ENCODE results near the gene BCL11A.

Gene BCL11A

DNA sequence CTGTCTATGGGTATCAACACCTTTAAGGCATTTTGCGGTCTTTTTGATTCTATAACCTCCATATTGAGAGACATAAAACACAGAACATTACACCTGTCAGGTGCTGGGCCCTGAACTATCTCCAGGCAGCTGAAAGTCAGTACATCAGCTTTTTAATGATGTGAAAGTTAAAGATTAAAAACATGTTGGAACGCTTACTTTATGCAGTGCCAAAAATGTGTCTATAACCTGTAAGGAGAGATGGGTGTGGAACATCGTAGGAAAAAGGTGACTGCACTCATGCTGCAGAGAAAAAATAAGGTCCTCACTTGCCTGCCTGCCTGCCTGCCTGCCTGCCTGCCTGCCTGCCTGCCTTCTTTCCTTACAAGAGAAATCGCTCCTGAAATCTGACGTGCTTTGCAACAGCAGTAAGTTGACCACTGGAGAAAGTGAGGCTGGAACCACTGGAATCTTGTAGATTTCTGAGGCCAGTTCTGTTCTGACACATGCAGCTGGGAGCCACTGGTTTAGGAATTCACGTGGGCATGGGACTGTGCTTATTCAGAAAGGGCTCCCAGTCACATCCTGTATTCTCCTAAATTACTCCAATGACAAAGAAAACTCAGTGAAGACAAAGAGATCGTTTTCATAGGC is 34.1 kb downstream of the BCL11A start:
- no peak overlapping the region for H3K4me3 ChIP-seq (ENCODE audit: low read length)
- no peak for TF ChIP-seq ZNF274 (IDR thresholded peaks at IDR 0.05; ENCODE audit: low read depth, low read length)

DNA sequence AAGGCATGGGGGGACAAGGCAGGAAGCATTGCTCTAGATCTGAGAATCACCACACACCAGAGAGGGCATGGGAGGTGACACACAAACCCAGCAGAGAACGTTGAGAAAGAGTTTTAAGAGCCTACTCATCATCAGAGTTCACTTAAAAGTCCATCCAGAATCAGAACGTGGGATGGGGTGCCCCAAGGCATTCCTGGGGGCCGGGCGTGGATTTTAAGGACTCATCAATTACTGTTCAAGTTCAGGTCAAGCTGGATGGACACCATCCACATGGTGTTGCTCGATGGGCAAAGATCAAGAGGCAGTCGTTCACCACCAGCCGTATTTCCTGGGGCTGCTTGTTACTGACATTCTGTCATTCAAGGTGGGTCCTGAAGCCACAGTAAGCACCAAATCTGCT is 34.9 kb downstream of the BCL11A start:
- no peak for TF ChIP-seq ZNF274 (IDR thresholded peaks at IDR 0.05; ENCODE audit: low read depth, low read length)
- no peak overlapping the region for H3K4me3 ChIP-seq (ENCODE audit: low read length)

- no peak overlapping the region for H3K4me3 ChIP-seq (ENCODE audit: low read length)
- no peak for TF ChIP-seq ZNF274 (IDR thresholded peaks at IDR 0.05; ENCODE audit: low read depth, low read length)
Measured at GRCh38 chr2:60517446-60517845, 36.0 kb downstream of the BCL11A start.

DNA sequence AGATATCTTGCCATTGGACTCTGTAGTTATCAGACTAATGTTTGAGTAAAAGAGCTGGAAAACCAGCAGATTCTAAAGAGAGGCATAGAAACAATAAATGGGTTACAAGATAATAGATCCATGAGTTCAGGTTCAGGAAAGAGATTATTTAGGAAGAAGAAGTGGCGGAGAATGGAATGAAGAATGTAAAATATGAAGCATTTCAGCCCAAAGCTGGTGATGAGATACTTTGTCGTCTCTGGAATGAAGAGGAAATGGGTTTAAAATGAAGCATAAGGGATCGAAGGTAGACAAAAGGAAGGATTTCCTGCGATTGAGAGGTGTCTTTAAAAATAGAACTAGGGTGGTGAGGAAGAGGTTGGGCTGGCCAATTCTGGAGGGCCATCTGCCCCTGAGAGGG is 36.6 kb downstream of the BCL11A start:
- no peak overlapping the region for H3K4me3 ChIP-seq (ENCODE audit: low read length)
- TF ChIP-seq ZNF274 (IDR thresholded peaks at IDR 0.05; ENCODE audit: low read depth, low read length): no peak

- TF ChIP-seq ZNF274 (IDR thresholded peaks at IDR 0.05; ENCODE audit: low read depth, low read length): no peak
- H3K4me3 ChIP-seq (ENCODE audit: low read length): no peak overlapping the region
Measured at GRCh38 chr2:60516383-60516811, 37.1 kb downstream of the BCL11A start.

GRCh38 chr2:60515721-60516226 is 37.7 kb downstream of the BCL11A start:
- no peak overlapping the region for H3K4me3 ChIP-seq (ENCODE audit: low read length)
- no peak for TF ChIP-seq ZNF274 (IDR thresholded peaks at IDR 0.05; ENCODE audit: low read depth, low read length)

- H3K4me3 ChIP-seq (ENCODE audit: low read length): no peak overlapping the region
- no peak for TF ChIP-seq ZNF274 (IDR thresholded peaks at IDR 0.05; ENCODE audit: low read depth, low read length)
Measured at GRCh38 chr2:60513996-60514395, 39.5 kb downstream of the BCL11A start.

DNA sequence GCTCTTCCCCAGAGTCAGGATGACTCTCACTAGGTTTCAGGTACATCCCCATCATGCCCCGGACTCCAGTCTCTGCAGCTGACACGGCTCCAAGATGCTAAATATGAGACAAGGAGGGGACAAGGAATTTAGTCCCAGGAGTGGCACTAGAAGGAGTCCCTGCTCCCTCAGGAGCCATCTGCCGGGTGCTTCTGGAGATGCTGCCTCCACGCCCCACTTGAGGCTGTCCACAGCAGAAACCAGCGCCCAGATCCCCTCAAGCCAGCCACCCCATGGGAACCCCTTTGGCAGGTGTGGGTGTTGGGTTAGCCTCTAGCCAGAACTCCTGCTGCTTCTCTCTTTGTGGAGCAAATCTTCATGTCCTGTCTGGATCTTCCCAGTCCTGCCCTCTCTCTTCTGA is 40.3 kb downstream of the BCL11A start:
- no peak overlapping the region for H3K4me3 ChIP-seq (ENCODE audit: low read length)
- no peak for TF ChIP-seq ZNF274 (IDR thresholded peaks at IDR 0.05; ENCODE audit: low read depth, low read length)

GRCh38 chr2:60512641-60513040 is 40.8 kb downstream of the BCL11A start:
- no peak for TF ChIP-seq ZNF274 (IDR thresholded peaks at IDR 0.05; ENCODE audit: low read depth, low read length)

DNA sequence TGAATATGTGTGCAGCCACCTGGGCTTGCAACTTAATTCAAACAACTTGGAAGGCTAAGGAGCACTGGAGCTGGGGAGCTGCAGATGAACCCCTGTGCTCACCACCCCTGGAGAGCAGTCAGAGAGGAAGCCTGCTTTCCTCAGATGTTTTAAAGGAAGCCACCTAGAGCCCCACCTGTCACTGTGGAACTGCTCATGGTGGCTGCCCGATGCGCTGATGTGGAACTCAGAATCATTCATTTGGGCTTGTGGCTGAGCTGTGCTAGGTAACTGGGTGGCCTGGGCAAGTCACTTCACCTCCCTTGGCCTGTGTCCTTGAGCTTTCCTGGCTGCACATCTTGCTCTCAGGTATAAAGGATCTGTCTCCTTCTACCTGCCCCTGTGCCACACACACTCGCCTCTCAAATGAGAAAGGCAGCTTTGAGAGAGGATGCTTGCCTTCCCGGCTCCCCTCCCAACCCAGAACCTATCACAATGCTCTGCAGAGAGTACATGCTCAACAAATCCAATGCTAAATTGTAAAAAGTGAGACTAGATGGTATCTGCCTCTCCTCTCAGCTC is 41.3 kb downstream of the BCL11A start:
- TF ChIP-seq ZNF274 (IDR thresholded peaks at IDR 0.05; ENCODE audit: low read depth, low read length): no peak
- H3K4me3 ChIP-seq (ENCODE audit: low read length): no peak overlapping the region

More at GRCh38 chr2:60512641-60513040, 40.8 kb downstream of the BCL11A start:
- H3K4me3 ChIP-seq (ENCODE audit: low read length): no peak overlapping the region

- no peak overlapping the region for H3K4me3 ChIP-seq (ENCODE audit: low read length)
- no peak for TF ChIP-seq ZNF274 (IDR thresholded peaks at IDR 0.05; ENCODE audit: low read depth, low read length)
Measured at GRCh38 chr2:60510713-60511112, 42.7 kb downstream of the BCL11A start.

- TF ChIP-seq ZNF274 (IDR thresholded peaks at IDR 0.05; ENCODE audit: low read depth, low read length): no peak
- H3K4me3 ChIP-seq (ENCODE audit: low read length): no peak overlapping the region
Measured at GRCh38 chr2:60509066-60509465, 44.4 kb downstream of the BCL11A start.

DNA sequence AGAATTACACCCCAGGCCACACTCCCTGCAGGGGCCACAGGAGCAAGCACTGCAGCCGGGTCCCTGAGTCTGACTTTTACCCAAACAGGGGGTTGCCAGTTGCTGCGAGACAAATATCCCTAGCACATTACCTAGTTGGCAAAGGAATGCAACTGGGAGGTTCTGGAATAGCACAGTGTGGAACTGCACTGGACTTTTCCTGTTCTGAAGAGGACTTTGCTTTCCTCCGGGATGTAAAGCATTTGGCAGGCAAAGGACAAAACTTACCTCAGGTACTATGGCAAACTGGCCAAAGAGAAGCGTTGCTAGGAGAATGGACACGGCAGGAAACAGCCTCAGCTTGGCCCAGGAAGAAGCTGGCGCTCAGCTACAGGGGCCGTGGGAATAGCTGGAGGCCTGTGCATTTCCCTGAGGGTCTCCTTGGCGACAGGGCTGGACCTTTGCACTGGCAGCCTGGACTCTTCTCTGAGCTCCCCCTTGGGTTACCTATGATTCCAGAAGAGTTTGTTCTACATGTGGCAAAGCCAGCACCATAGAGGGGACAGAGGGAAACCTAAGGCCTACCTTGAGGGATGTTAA is 45.0 kb downstream of the BCL11A start:
- no peak overlapping the region for H3K4me3 ChIP-seq (ENCODE audit: low read length)
- TF ChIP-seq ZNF274 (IDR thresholded peaks at IDR 0.05; ENCODE audit: low read depth, low read length): no peak

GRCh38 chr2:60507211-60507965 is 46.1 kb downstream of the BCL11A start:
- H3K4me3 ChIP-seq (ENCODE audit: low read length): no peak overlapping the region
- no peak for TF ChIP-seq ZNF274 (IDR thresholded peaks at IDR 0.05; ENCODE audit: low read depth, low read length)

DNA sequence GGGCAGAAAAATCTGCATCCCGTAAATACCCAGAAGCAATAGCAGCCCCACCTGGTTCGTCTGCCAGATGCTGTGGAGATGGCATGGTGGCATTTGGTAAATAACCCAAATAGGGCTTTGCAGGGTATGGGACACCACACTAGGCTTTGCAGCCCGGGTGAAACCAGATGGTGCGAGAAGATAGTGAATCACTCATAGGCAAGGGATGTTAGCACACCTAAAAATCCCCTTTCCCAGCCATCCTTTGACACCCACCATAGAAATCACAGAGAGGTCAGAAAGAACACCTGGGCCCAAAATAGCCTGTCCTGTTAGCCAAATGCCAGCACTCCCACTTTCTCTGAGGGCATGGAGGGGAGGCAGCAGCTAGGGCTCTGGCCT is 47.6 kb downstream of the BCL11A start:
- no peak overlapping the region for H3K4me3 ChIP-seq (ENCODE audit: low read length)
- TF ChIP-seq ZNF274 (IDR thresholded peaks at IDR 0.05; ENCODE audit: low read depth, low read length): no peak

Measured in GM08714 (cell line).